ENCODE results near the gene IRF4. TPM values are rescaled to one million over a fixed set of nuclear protein-coding genes. Genes with fewer than 3 reads are reported as not detected.

IRF4 gene
- total and polyA plus RNA-seq, 4 donors: 0.10 to 3.8 (median 0.94) TPM

DNA sequence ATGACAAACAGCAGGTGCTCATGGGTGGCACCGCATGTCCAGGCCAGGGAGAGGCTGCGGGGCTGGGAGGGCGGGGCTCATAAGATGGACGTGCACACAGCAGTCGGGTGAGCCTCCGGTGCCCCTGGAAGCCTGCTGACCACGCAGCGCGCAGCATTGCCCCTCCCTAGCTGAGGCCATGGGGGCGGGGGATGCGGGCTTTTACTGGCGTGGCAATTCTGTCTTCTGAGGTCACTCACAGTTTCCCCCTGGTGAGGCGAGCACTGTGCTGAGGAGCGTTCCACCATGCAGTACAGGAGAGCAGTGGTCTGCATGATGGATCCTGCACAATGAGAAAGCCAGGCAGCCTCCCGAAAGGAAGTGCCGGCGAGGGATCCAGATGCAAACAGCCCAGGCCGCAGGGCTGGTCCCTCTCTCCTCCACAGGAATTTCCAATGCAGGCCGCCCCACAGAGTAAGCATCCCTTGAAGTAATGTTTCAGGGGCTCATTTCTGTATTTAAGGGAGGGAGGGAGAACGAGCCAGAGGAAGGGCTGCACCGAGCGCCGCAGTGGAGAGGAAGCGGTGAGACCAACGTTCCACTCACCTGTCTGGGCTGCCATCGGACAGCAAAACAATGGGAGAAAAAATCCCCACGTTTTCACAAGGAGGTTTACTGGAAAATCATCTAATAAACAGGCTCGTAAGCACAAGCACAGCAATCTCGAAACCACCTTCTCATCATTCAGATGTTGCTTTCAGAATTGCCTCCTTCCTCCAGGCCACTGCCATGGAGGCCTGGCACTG, 56.0 kb downstream of the IRF4 start:
- WGBS, 2 donors: 85% methylated on average over 28 to 29 of the region's 29 CpGs
- intact Hi-C loops (cut with DNase I): no loop called here
- no peak overlapping the region for H3K27ac ChIP-seq (ENCODE audit: low read depth in 1 of 2, low read length in 2 of 2)
- H3K9me3 ChIP-seq (ENCODE audit: control insufficient read depth, low read length): no peaks in the 10 kb centered on the region
- no peak for ATAC-seq (ENCODE audit: low FRiP score)
- no peaks in the 10 kb centered on the region for H3K4me1 ChIP-seq (ENCODE audit: control insufficient read depth in 1 of 2, insufficient read depth in 2 of 2, low read length in 2 of 2)
- H3K27me3 ChIP-seq (ENCODE audit: control insufficient read depth in 1 of 2, insufficient read depth in 2 of 2, low read length in 1 of 2): no peaks in the 10 kb centered on the region
- no peak for DNase-seq
- H3K4me3 ChIP-seq (ENCODE audit: low read length in 2 of 2): no peak overlapping the region
- no peaks in the 10 kb centered on the region for H3K36me3 ChIP-seq (ENCODE audit: control insufficient read depth in 1 of 2, insufficient read depth in 2 of 2, low read length in 1 of 2)

DNA sequence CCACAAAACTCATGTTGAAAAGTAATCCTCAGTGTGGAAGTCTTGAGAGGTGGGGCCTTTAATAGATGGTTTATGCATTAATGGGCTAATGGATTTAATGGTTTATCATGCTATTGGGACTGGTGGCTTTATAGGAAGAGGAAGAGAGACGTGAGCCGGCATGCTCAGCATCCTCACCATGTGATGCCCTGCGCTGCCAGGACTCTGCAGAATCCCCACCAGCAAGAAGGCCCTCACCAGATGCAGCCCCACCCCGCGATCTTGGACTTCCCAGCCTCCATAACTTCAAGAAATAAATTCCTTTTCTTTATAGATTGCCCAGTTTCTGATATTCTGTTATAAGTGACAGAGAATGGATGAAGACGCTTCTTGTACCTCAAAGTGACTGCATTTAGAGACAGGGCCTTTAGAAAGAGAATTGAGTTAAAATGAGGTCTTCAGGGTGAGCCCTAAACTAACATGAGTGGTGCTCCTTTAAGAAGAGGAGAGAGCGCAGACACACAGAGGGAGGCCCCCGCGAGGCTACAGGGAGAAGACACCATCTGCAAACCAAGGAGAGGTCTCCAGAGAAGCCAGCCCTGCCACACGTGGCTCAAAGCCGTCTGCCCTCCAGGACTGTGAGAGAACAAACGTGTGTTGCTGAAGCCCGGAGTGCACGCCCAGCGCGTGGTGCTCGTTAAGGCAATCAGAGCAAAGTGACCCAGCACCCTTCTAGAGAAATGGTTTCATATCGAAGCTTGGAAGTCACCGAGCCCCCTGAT, 56.9 kb downstream of the IRF4 start:
- no peaks in the 10 kb centered on the region for H3K27me3 ChIP-seq (ENCODE audit: control insufficient read depth in 1 of 2, insufficient read depth in 2 of 2, low read length in 1 of 2)
- H3K9me3 ChIP-seq (ENCODE audit: control insufficient read depth, low read length): no peaks in the 10 kb centered on the region
- H3K27ac ChIP-seq (ENCODE audit: low read depth in 1 of 2, low read length in 2 of 2): no peak overlapping the region
- DNase-seq (peak in 1 of 2 donors; percentile 56), ATAC-seq (ENCODE audit: low FRiP score) (no peak)
- no peak overlapping the region for H3K4me3 ChIP-seq (ENCODE audit: low read length in 2 of 2)
- H3K4me1 ChIP-seq (ENCODE audit: control insufficient read depth in 1 of 2, insufficient read depth in 2 of 2, low read length in 2 of 2): no peaks in the 10 kb centered on the region
- intact Hi-C loops (cut with DNase I): no loop called here
- no peaks in the 10 kb centered on the region for H3K36me3 ChIP-seq (ENCODE audit: control insufficient read depth in 1 of 2, insufficient read depth in 2 of 2, low read length in 1 of 2)
- WGBS, 2 donors: 89 to 90% methylated on average over 19 of the region's 19 CpGs

DNA sequence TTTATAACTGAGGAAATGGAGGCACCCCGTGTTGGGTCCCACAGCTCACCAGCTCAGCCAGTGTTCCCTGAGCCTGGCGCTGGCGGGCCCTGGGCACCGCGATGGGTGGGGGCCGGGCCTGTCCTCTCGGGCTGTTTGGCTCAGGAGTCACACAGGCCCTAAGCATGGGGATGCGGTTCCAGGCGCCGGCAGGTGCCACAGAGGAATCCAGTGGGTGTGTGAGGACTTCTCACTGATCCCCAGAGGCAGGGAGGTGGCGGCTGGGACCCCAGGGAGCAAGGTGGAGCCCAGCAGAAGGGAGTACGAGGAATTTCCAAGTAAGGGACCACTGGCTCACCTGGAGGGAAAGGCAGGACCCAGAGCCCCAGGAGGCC, 57.5 kb downstream of the IRF4 start:
- H3K36me3 ChIP-seq (ENCODE audit: control insufficient read depth in 1 of 2, insufficient read depth in 2 of 2, low read length in 1 of 2): no peaks in the 10 kb centered on the region
- H3K4me3 ChIP-seq (ENCODE audit: low read length in 2 of 2): no peak overlapping the region
- H3K9me3 ChIP-seq (ENCODE audit: control insufficient read depth, low read length): no peaks in the 10 kb centered on the region
- 86 to 87% methylated on average over 12 of the region's 12 CpGs for WGBS, 2 donors
- DNase-seq (peak in 1 of 2 donors; percentile 61), ATAC-seq (ENCODE audit: low FRiP score) (no peak)
- H3K4me1 ChIP-seq (ENCODE audit: control insufficient read depth in 1 of 2, insufficient read depth in 2 of 2, low read length in 2 of 2): no peaks in the 10 kb centered on the region
- H3K27ac ChIP-seq (ENCODE audit: low read depth in 1 of 2, low read length in 2 of 2): no peak overlapping the region
- no peaks in the 10 kb centered on the region for H3K27me3 ChIP-seq (ENCODE audit: control insufficient read depth in 1 of 2, insufficient read depth in 2 of 2, low read length in 1 of 2)
- intact Hi-C loops (cut with DNase I): no loop called here

DNA sequence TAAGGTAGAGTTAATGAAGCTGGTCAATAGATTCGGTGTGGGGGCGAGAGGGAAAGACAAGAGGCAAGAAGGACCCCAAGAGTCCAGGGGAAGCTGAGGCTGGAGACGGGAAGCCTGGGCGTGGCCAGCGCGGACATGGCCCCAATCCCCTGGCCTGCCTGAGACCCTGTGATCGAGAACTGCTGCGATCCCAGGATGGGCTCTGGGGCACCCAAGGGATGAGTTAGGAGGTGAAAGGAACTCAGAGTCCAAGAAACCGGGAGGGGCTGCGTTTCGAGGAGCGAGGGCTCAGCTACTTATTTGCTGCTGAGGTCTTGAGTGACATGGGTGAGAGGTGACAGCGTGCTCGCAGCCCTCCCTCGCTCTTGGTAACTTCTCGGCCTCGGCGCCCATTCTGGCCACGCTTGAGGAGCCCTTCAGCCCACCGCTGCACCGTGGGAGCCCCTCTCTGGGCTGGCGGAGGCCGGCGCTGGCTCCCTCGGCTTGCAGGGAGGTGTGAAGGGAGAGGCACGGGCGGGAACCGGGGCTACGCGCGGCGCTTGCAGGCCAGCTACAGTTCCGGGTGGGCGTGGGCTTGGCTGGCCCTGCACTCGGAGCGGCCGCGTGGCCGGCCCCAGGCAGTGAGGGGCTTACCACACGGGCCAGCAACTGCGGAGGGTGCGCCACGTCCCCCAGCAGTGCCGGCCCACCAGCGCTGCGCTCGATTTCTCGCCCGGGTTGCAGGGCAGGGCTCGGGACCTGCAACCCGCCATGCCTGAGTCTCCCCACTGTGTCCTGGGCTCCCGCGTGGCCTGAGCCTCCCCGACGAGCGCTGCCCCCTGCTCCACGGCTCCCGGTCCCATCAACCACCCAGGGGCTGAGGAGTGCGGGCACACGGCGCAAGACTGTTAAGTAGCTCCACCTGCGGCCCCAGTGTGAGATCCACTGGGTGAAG, 58.2 kb downstream of the IRF4 start:
- H3K27ac ChIP-seq (ENCODE audit: low read depth in 1 of 2, low read length in 2 of 2): no peak overlapping the region
- WGBS, 2 donors: 89 to 92% methylated on average over 50 to 62 of the region's 62 CpGs
- no peaks in the 10 kb centered on the region for H3K36me3 ChIP-seq (ENCODE audit: control insufficient read depth in 1 of 2, insufficient read depth in 2 of 2, low read length in 1 of 2)
- intact Hi-C loops (cut with DNase I): no loop called here
- no peak overlapping the region for H3K4me3 ChIP-seq (ENCODE audit: low read length in 2 of 2)
- ATAC-seq (ENCODE audit: low FRiP score): no peak
- DNase-seq: peak in 1 of 2 donors; percentile 66
- H3K4me1 ChIP-seq (ENCODE audit: control insufficient read depth in 1 of 2, insufficient read depth in 2 of 2, low read length in 2 of 2): no peaks in the 10 kb centered on the region
- no peaks in the 10 kb centered on the region for H3K27me3 ChIP-seq (ENCODE audit: control insufficient read depth in 1 of 2, insufficient read depth in 2 of 2, low read length in 1 of 2)
- no peaks in the 10 kb centered on the region for H3K9me3 ChIP-seq (ENCODE audit: control insufficient read depth, low read length)

DNA sequence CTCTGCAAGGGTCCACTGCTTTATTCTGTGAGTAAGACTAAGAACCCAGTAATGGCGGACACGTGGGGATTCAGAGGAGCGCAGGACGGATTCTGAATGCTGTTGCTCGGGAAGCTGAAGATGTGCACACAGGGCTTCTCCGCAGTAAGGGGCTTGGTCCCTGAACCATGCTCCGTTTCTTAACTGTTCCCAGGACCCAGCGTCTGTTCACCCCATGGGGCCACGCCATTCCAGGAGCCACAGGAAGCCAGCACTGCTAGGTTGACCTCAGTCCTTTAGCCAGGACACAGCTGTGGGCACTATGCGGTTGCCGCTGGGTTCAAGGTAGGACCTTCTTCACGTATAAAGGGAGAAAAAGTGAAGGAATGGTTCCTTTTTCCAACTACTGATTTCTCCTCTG, 59.8 kb downstream of the IRF4 start:
- H3K4me1 ChIP-seq (ENCODE audit: control insufficient read depth in 1 of 2, insufficient read depth in 2 of 2, low read length in 2 of 2): no peaks in the 10 kb centered on the region
- ATAC-seq (ENCODE audit: low FRiP score) (no peak), DNase-seq (no peak)
- no peaks in the 10 kb centered on the region for H3K9me3 ChIP-seq (ENCODE audit: control insufficient read depth, low read length)
- no peaks in the 10 kb centered on the region for H3K27me3 ChIP-seq (ENCODE audit: control insufficient read depth in 1 of 2, insufficient read depth in 2 of 2, low read length in 1 of 2)
- H3K36me3 ChIP-seq (ENCODE audit: control insufficient read depth in 1 of 2, insufficient read depth in 2 of 2, low read length in 1 of 2): no peaks in the 10 kb centered on the region
- no peak overlapping the region for H3K4me3 ChIP-seq (ENCODE audit: low read length in 2 of 2)
- 90 to 92% methylated on average over 12 of the region's 12 CpGs for WGBS, 2 donors
- no peak overlapping the region for H3K27ac ChIP-seq (ENCODE audit: low read depth in 1 of 2, low read length in 2 of 2)
- intact Hi-C loops (cut with DNase I): no loop called here

DNA sequence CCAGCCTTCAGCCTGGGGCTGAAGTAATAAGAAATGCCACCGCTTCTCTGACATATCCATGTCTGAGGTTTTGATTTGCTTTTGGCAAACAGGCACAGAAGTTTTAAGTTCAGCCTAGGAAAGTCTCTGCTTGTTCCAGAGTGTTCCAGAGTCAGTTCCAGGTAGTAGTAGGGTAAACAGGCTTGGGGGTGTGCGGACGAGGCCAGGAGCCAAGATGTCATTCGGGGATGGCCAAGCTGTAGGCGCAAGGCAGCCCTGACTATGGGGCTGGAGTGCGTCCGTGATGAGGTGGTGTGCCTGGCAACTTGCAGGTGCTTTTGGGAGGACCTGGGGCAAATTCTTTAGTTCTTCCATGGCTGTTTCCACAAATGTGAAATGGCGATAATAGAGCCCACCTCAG, 60.3 kb downstream of the IRF4 start:
- no peaks in the 10 kb centered on the region for H3K27me3 ChIP-seq (ENCODE audit: control insufficient read depth in 1 of 2, insufficient read depth in 2 of 2, low read length in 1 of 2)
- H3K36me3 ChIP-seq (ENCODE audit: control insufficient read depth in 1 of 2, insufficient read depth in 2 of 2, low read length in 1 of 2): no peaks in the 10 kb centered on the region
- no peaks in the 10 kb centered on the region for H3K4me1 ChIP-seq (ENCODE audit: control insufficient read depth in 1 of 2, insufficient read depth in 2 of 2, low read length in 2 of 2)
- H3K4me3 ChIP-seq (ENCODE audit: low read length in 2 of 2): no peak overlapping the region
- H3K27ac ChIP-seq (ENCODE audit: low read depth in 1 of 2, low read length in 2 of 2): no peak overlapping the region
- no peak for DNase-seq
- intact Hi-C loops (cut with DNase I): no loop called here
- 91 to 92% methylated on average over 8 of the region's 8 CpGs for WGBS, 2 donors
- no peaks in the 10 kb centered on the region for H3K9me3 ChIP-seq (ENCODE audit: control insufficient read depth, low read length)
- no peak for ATAC-seq (ENCODE audit: low FRiP score)

DNA sequence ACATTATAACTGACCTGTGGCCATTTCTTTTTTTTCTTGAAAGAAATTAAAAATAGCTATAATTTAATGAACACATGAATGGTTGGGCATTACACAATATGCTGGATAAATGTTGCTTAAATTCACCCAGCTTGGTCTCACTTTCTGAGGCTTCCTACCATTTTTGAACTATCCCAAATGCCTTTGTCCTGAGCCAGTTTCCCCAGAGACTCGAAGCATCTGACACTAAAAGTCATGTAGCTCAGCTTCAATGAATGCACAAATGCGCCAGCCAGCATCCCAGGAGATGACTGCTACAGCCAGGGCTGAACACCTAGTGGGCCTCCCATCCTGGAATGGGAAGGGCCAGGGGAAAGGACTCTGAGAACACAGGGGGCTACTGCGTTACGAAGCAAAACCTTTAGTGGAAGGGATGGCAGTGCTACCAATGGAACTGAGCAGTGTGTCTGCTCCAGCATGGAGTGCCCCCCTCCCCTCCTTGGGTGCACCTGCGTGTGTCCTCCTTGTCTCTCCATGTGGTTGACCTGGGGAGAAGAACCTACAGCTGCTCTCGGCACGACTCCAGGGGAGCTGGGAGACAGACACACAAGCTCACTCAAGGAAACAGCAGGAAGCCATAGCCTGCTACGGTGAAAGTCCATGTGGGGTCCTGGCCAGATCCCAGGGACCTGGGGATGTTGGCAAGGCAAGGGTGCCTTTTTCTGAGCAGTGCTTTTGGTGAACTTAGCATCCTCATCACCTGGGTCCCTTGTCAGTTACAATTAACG, 60.9 kb downstream of the IRF4 start:
- Histone ChIP-seq H3K4me1 (ENCODE audit: control insufficient read depth in 1 of 2, insufficient read depth in 2 of 2, low read length in 2 of 2) (no peaks in the 10 kb centered on the region), H3K4me3 (ENCODE audit: low read length in 2 of 2) (no peak overlapping the region), H3K27ac (ENCODE audit: low read depth in 1 of 2, low read length in 2 of 2) (no peak overlapping the region), H3K36me3 (ENCODE audit: control insufficient read depth in 1 of 2, insufficient read depth in 2 of 2, low read length in 1 of 2) (no peaks in the 10 kb centered on the region), H3K27me3 (ENCODE audit: control insufficient read depth in 1 of 2, insufficient read depth in 2 of 2, low read length in 1 of 2) (no peaks in the 10 kb centered on the region), H3K9me3 (ENCODE audit: control insufficient read depth, low read length) (no peaks in the 10 kb centered on the region)
- intact Hi-C loops (cut with DNase I): no loop called here
- DNase-seq (no peak), ATAC-seq (ENCODE audit: low FRiP score) (no peak)
- WGBS, 2 donors: 73 to 78% methylated on average over 8 to 9 of the region's 9 CpGs

DNA sequence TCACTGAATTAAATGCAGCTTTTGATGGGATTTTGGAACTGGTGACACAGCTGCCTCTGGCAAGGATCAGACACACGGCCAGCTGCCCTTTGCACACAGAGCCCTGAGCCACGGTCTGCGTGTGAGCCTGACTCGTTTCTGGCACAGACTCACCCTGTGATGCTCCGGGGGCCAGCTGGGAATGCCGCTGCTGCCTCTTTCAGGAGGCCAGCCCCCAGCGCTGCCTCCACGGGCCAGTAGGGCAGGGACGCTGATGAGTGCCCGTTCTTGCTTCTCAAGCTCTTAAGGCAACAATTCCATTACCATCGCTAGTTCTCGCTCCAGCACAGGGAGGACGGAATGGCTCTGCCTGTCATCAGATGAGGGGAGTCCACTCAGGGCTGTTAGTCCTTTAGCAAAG, 61.6 kb downstream of the IRF4 start:
- WGBS, 2 donors: 46 to 48% methylated on average over 13 of the region's 13 CpGs
- no peak overlapping the region for H3K4me3 ChIP-seq (ENCODE audit: low read length in 2 of 2)
- no peaks in the 10 kb centered on the region for H3K27me3 ChIP-seq (ENCODE audit: control insufficient read depth in 1 of 2, insufficient read depth in 2 of 2, low read length in 1 of 2)
- DNase-seq (no peak), ATAC-seq (ENCODE audit: low FRiP score) (peak; percentile 49)
- intact Hi-C loops (cut with DNase I): no loop called here
- H3K9me3 ChIP-seq (ENCODE audit: control insufficient read depth, low read length): no peaks in the 10 kb centered on the region
- no peak overlapping the region for H3K27ac ChIP-seq (ENCODE audit: low read depth in 1 of 2, low read length in 2 of 2)
- H3K4me1 ChIP-seq (ENCODE audit: control insufficient read depth in 1 of 2, insufficient read depth in 2 of 2, low read length in 2 of 2): no peaks in the 10 kb centered on the region
- H3K36me3 ChIP-seq (ENCODE audit: control insufficient read depth in 1 of 2, insufficient read depth in 2 of 2, low read length in 1 of 2): no peaks in the 10 kb centered on the region

Measured in aorta (tissue), 5 donors.